Activated naive CD4-positive, alpha-beta T cell treated with anti-CD3 and anti-CD28 coated beads, Interleukin-2, amount 50 U/mL, for 24 hours (primary cell): ENCODE measurements around the gene ASB18.
A peak's percentile ranks its signal among the peaks of the same experiment; 100 is the strongest.

Experiments
- H3K27ac Mint-ChIP-seq: one replicate; pipeline ENCODE4 v1.8.0; 2021; ENCODE audit warnings: mild to moderate bottlenecking, mixed read lengths
- H3K27me3 Mint-ChIP-seq: one replicate; pipeline ENCODE4 v1.8.0; 2021; ENCODE audit warnings: mixed read lengths
- H3K36me3 Mint-ChIP-seq: one replicate; pipeline ENCODE4 v1.8.0; 2021; ENCODE audit warnings: mixed read lengths
- H3K4me1 Mint-ChIP-seq: one replicate; pipeline ENCODE4 v1.8.0; 2021; ENCODE audit warnings: mixed read lengths
- H3K4me3 Mint-ChIP-seq: one replicate; pipeline ENCODE4 v1.8.0; 2021; ENCODE audit warnings: mild to moderate bottlenecking, mixed read lengths
- H3K9me3 Mint-ChIP-seq: one replicate; pipeline ENCODE4 v1.8.0; 2021; ENCODE audit warnings: mixed read lengths

The ASB18 gene

DNA sequence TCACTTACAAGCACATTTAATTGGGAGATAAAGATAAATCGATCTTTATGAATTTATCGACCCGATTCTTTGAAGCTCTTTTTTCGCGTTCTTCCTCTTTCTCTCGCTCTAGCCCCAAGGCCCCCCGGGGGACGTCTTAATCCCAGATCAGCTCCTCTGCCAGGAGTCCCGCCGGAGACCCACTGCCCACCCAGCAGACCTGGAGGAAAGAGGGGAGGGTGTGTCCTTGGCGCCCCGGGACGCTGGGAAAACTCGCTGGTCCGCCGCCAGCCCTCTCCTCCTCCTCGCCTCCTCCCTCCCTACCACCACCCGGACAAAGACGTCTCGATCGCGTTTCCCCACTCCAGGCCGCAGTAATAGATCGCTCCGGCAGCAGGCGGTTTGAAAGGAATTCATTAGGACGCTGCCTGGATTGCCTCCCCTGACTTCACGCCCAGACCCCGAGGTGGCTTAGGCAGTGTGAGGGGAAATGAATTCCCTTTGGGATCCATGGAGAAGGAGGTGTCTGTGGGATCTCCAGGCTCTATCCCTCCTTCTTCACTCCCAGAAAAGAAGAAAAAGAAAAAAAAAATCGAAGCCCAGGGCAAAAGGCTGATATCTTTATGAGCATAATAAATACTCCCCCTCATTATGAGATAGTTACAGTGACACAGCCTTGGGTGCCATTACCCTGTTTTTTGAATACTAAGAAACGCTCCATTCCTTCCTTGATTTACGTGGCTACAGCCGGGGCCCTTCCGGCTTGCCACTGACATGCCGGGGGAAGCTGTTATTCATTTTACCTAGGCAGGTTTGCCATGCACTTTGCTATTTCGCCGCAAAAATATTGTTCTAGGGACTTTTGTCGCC, 94.2 kb downstream of the ASB18 start:
- no peak overlapping the region for H3K4me3 Mint-ChIP-seq
- H3K36me3 Mint-ChIP-seq: no peaks in the 10 kb centered on the region
- H3K27me3 Mint-ChIP-seq: peaks cover 47% of the 10 kb centered on the region
- peaks cover 17% of the 10 kb centered on the region for H3K4me1 Mint-ChIP-seq
- H3K9me3 Mint-ChIP-seq: no peaks in the 10 kb centered on the region
- peak overlapping the region; percentile 65 for H3K27ac Mint-ChIP-seq

GRCh38 chr2:236169151-236169721, 95.0 kb downstream of the ASB18 start:
- H3K9me3 Mint-ChIP-seq: no peaks in the 10 kb centered on the region
- peaks cover 20% of the 10 kb centered on the region for H3K4me1 Mint-ChIP-seq
- no peak overlapping the region for H3K4me3 Mint-ChIP-seq
- peaks cover 46% of the 10 kb centered on the region for H3K27me3 Mint-ChIP-seq
- no peak overlapping the region for H3K27ac Mint-ChIP-seq
- no peaks in the 10 kb centered on the region for H3K36me3 Mint-ChIP-seq

GRCh38 chr2:236168110-236169080, 95.8 kb downstream of the ASB18 start, which contains the start of gene GBX2:
Gene GBX2 (minus strand): TSS chr2:236168386. CDS start chr2:236167971, 415 bp downstream.
- no peaks in the 10 kb centered on the region for H3K36me3 Mint-ChIP-seq
- H3K4me3 Mint-ChIP-seq: no peak within 1 kb of the TSS
- peaks cover 40% of the 10 kb centered on the region for H3K27me3 Mint-ChIP-seq
- peaks cover 20% of the 10 kb centered on the region for H3K4me1 Mint-ChIP-seq
- no peak within 1 kb of the TSS for H3K27ac Mint-ChIP-seq
- no peaks in the 10 kb centered on the region for H3K9me3 Mint-ChIP-seq

GRCh38 chr2:236167297-236168109, 96.7 kb downstream of the ASB18 start:
- Mint-ChIP-seq H3K36me3 (no peaks in the 10 kb centered on the region), H3K4me1 (peaks cover 20% of the 10 kb centered on the region), H3K4me3 (no peak overlapping the region), H3K9me3 (no peaks in the 10 kb centered on the region), H3K27ac (no peak overlapping the region), H3K27me3 (peaks cover 43% of the 10 kb centered on the region)

GRCh38 chr2:236166796-236167296, 97.4 kb downstream of the ASB18 start:
- H3K36me3 Mint-ChIP-seq: no peaks in the 10 kb centered on the region
- no peak overlapping the region for H3K27ac Mint-ChIP-seq

DNA sequence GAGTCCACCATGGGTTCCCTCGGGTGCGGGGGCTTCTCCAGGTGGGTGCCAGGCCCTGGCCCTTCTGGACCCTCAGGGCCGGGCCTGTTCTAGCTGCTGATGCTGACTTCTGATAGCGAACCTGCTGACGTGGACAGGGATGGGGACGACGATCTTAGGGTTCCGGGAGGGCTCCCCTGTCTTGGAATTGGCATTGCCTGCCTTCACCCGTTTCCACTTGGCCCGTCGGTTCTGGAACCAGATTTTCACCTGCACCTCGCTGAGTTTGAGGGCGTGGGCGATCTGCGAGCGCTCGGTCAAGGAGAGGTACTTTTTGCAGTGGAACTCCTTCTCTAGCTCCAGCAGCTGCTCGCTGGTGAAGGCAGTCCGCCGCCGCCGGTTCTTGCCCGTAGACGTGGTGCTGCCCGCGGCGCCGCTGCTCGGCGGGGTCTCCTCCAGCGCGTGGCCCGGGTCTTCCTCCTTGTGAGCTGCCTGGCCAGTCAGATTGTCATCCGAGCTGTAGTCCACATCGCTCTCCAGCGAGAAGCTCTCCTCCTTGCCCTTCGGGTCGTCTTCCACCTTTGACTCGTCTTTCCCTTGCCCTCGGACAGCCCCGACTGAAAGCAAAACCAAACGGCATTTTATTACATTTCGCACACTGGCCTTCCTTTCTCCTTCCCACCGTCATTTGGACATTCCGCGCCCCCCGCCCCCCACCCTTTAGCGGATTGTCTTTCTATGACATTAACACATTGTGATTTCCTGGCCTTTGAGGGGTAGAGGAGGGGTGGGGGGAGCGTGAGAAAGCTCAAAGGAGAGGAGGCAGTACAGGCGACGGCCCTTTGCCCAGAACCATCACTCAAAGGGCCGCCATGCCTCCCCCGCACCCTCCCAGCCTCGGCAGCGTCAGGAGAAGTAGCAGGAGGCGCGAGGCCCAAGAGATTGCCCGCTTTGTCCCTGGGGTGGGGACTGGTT, 98.1 kb downstream of the ASB18 start:
- no peaks in the 10 kb centered on the region for H3K36me3 Mint-ChIP-seq
- peaks cover 45% of the 10 kb centered on the region for H3K27me3 Mint-ChIP-seq
- H3K4me1 Mint-ChIP-seq: peaks cover 17% of the 10 kb centered on the region
- H3K4me3 Mint-ChIP-seq: no peak overlapping the region
- H3K9me3 Mint-ChIP-seq: no peaks in the 10 kb centered on the region
- no peak overlapping the region for H3K27ac Mint-ChIP-seq

More at GRCh38 chr2:236166796-236167296, 97.4 kb downstream of the ASB18 start:
- H3K4me1 Mint-ChIP-seq: peaks cover 17% of the 10 kb centered on the region
- H3K4me3 Mint-ChIP-seq: no peak overlapping the region
- no peaks in the 10 kb centered on the region for H3K9me3 Mint-ChIP-seq
- H3K27me3 Mint-ChIP-seq: peaks cover 44% of the 10 kb centered on the region

GRCh38 chr2:236164925-236165841, 99.0 kb downstream of the ASB18 start:
- no peaks in the 10 kb centered on the region for H3K9me3 Mint-ChIP-seq
- H3K27ac Mint-ChIP-seq: no peak overlapping the region
- H3K4me3 Mint-ChIP-seq: no peak overlapping the region
- H3K27me3 Mint-ChIP-seq: peaks cover 37% of the 10 kb centered on the region
- H3K36me3 Mint-ChIP-seq: no peaks in the 10 kb centered on the region
- peaks cover 17% of the 10 kb centered on the region for H3K4me1 Mint-ChIP-seq

- H3K9me3 Mint-ChIP-seq: no peaks in the 10 kb centered on the region
- peaks cover 15% of the 10 kb centered on the region for H3K4me1 Mint-ChIP-seq
- H3K4me3 Mint-ChIP-seq: no peak overlapping the region
- no peak overlapping the region for H3K27ac Mint-ChIP-seq
- no peaks in the 10 kb centered on the region for H3K36me3 Mint-ChIP-seq
- H3K27me3 Mint-ChIP-seq: peaks cover 30% of the 10 kb centered on the region
Measured at GRCh38 chr2:236164201-236164924, 99.8 kb downstream of the ASB18 start.

- Mint-ChIP-seq H3K4me3 (no peak overlapping the region), H3K9me3 (no peaks in the 10 kb centered on the region), H3K36me3 (no peaks in the 10 kb centered on the region), H3K4me1 (peaks cover 14% of the 10 kb centered on the region), H3K27ac (no peak overlapping the region), H3K27me3 (peaks cover 28% of the 10 kb centered on the region)
Measured at GRCh38 chr2:236163471-236164200, 100.6 kb downstream of the ASB18 start.

DNA sequence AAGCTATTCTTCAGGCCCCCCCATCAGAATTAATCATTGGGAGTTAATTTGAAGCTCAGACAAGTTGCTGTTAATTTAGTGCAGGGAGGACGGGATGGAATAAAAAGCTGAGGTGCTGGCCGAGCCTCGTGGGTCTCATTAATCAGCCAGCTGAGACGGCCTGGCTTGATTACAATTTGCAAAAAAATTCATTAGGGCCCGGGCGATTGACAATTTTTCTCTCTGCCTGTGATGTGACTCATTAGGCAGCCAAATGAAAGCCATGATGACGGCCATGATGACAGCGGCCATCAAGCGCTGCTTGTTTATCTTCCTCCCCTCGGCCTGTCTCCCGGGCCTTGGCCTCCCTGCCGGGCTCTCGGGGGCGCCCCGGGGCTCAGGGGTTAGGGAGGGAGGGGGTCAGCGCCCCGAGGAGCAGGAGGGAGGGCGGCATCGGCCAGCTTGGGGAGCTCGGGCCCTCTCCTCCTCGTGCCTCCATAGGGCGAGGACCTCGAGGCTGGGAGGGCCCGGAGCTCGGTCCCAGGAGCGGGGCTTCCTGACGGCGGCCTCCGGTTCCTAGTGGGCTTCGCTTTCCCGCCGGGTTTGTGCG, 101.2 kb downstream of the ASB18 start:
- H3K27me3 Mint-ChIP-seq: peaks cover 33% of the 10 kb centered on the region
- no peak overlapping the region for H3K27ac Mint-ChIP-seq
- H3K36me3 Mint-ChIP-seq: no peaks in the 10 kb centered on the region
- peaks cover 14% of the 10 kb centered on the region for H3K4me1 Mint-ChIP-seq
- no peaks in the 10 kb centered on the region for H3K9me3 Mint-ChIP-seq
- no peak overlapping the region for H3K4me3 Mint-ChIP-seq

GRCh38 chr2:236162031-236162845, 102.0 kb downstream of the ASB18 start:
- H3K4me1 Mint-ChIP-seq: peaks cover 14% of the 10 kb centered on the region
- no peak overlapping the region for H3K27ac Mint-ChIP-seq
- no peak overlapping the region for H3K4me3 Mint-ChIP-seq
- H3K9me3 Mint-ChIP-seq: no peaks in the 10 kb centered on the region
- H3K27me3 Mint-ChIP-seq: peaks cover 40% of the 10 kb centered on the region
- H3K36me3 Mint-ChIP-seq: no peaks in the 10 kb centered on the region
